ENCODE results near the gene SYNE2.

- TF ChIP-seq POLR2A (IDR thresholded peaks at IDR 0.05) (no peak), CTCF (IDR thresholded peaks at IDR 0.05) (no peak)
Observed at GRCh38 chr14:63928744-63929174, 76.0 kb downstream of the SYNE2 start.

Measured in prostate gland (tissue), 2 donors.